Left lung (tissue), 10 donors: ENCODE measurements around the gene ACAT2. TPM values are rescaled to one million over a fixed set of nuclear protein-coding genes. Genes with fewer than 3 reads are reported as not detected.
"Not testable (repeated sequence)": the region's sequence is repeated elsewhere in the genome, so short reads cannot be mapped to it uniquely, and the experiment has no call there.

Experiments used
- ATAC-seq: fragments of 200-7000 bp; cut with Tn5 transposase; one replicate; pipeline ENCODE4 v1.9.1; 2020; ENCODE audit warnings: moderate library complexity
- DNase-seq, 4 donors: peaks; one replicate each; pipeline ENCODE4 v3.0.0-alpha.2; 2013 to 2020
- H3K27ac ChIP-seq, 2 donors: fragments of 200-600 bp; sonication (generic) in 1 of 2; one replicate each; pipeline versions ENCODE4 v1.5.0 to v1.8.0; 2020 to 2021
- H3K27me3 ChIP-seq, 2 donors: fragments of 200-600 bp; sonication (generic) in 1 of 2; one replicate each; pipeline versions ENCODE4 v1.5.0 to v1.8.0; 2020 to 2021
- H3K36me3 ChIP-seq, 2 donors: fragments of 200-600 bp; sonication (generic) in 1 of 2; one replicate each; pipeline versions ENCODE4 v1.5.0 to v1.8.0; 2020 to 2021
- H3K4me1 ChIP-seq, 2 donors: fragments of 200-600 bp; one replicate each; pipeline ENCODE4 v1.8.0; 2021
- H3K4me3 ChIP-seq, 2 donors: fragments of 200-600 bp; sonication (generic) in 1 of 2; one replicate each; pipeline versions ENCODE4 v1.5.0 to v1.8.0; 2020 to 2021; ENCODE audit warnings: mild to moderate bottlenecking in 1 of 2
- H3K9me3 ChIP-seq, 2 donors: fragments of 200-600 bp; sonication (generic) in 1 of 2; one replicate each; pipeline versions ENCODE4 v1.5.0 to v1.8.0; 2020 to 2021
- CTCF ChIP-seq, 2 donors: fragments of 200-600 bp; sonication (generic) in 1 of 2; IDR thresholded peaks; one replicate each; pipeline versions ENCODE4 v1.5.0 to v1.8.0; 2021; ENCODE audit warnings: antibody characterized with exemption in 2 of 2
- intact Hi-C, 2 donors: fragments of 100-400 bp; cut with DNase I; formaldehyde crosslinking; loops; one replicate each; pipeline versions ENCODE4 v1.11.2 to v1.14.2; 2022
- polyA plus RNA-seq, 6 donors: library from polyadenylated mRNA; unstranded; fragments of 120-200 nt; gene quantifications; one replicate each; pipeline ENCODE4 v1.2.1, GENCODE V29; 2013; ENCODE audit not compliant: insufficient read length in 6 of 6
- total RNA-seq, 2 donors: library from RNA; stranded (reverse); fragmentation: NEBNext Ultra II Directional; extraction: Animal tissue kit (Norgen Biotek cat#: 25700); gene quantifications; one replicate each; pipeline ENCODE4 v1.2.1, GENCODE V29; 2021
- donor health status: DM: no; HTN: yes; CAD: no.
- donor health status: DM: no; HTN: no; CAD: no.

The ACAT2 gene
- total and polyA plus RNA-seq, 8 donors, result 25.2 to 116 (median 30.9) TPM

- DNase-seq (peak; percentile 98 to 100 (median 100)), ATAC-seq (peak; percentile 88)
- Histone ChIP-seq H3K27ac (peak within 1 kb of the TSS; percentile 89 to 97), H3K4me3 (peak within 1 kb of the TSS; percentile 100), H3K4me1 (peaks cover 25 to 65% of the 10 kb centered on the region in 2 donors), H3K27me3 (no peaks in the 10 kb centered on the region), H3K9me3 (no peaks in the 10 kb centered on the region), H3K36me3 (peaks cover 0 to 52% of the 10 kb centered on the region in 2 donors)
- intact Hi-C loops, result no loop called here
- TF ChIP-seq CTCF (IDR thresholded peaks at IDR 0.05), result no peak
These were observed 27.7 kb downstream of the ACAT2 start, which contains the start of gene TCP1 for GRCh38 chr6:159789377-159790148. TSS of gene TCP1 (minus strand) at chr6:159789602. CDS start at chr6:159789468, 134 bp downstream.

DNA sequence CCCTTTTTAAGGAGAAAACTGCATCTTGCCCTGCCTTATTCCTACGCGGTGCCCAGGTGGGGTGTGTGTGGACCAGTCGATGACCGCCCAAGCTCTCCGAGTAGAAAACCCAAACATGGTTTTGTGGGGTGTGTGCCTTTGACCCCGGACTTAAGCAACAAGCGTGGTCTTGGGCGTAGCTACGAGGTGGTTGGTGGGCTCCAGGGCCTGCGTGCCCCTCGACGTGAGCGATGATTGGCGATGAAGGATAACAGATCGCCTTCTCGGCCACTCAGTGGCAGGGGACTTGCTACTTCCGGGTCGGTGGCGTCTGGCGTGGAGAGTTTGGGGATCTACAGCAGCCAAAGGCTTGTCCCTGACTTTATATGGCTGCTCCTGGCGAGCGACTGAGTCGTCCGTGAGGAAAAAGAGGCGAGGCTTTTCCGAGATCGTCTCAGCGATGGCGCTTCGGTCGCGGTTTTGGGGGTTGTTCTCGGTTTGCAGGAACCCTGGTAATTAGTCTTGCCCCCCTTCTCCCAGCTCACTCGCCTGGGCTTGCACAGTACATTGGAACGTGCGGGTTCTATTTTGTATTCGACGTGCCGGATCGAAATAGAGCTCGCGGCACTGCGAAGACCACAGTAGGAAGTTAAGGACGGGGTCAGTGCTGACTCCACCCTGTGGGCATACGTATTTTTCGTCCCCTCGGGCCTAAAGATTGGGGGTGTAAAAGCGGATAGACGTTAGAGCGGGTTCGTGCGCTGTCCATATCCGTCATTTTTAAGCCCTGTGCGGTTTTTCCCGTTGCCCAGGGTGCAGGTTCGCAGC, 28.5 kb downstream of the ACAT2 start, which contains the start of gene MRPL18:
MRPL18 (plus strand) TSS at position 319 of the 807 bp plus-strand sequence; CDS start at position 440, 121 bp downstream.
- intact Hi-C loops, result no loop called here
- Histone ChIP-seq H3K9me3 (no peaks in the 10 kb centered on the region), H3K4me1 (peaks cover 25 to 66% of the 10 kb centered on the region in 2 donors), H3K27ac (peak within 1 kb of the TSS; percentile 89 to 97), H3K36me3 (peaks cover 0 to 45% of the 10 kb centered on the region in 2 donors), H3K27me3 (no peaks in the 10 kb centered on the region), H3K4me3 (peak within 1 kb of the TSS; percentile 100)
- TF ChIP-seq CTCF (IDR thresholded peaks at IDR 0.05), result no peak
- DNase-seq (peak; percentile 93 to 98 (median 96)), ATAC-seq (peak; percentile 92)

DNA sequence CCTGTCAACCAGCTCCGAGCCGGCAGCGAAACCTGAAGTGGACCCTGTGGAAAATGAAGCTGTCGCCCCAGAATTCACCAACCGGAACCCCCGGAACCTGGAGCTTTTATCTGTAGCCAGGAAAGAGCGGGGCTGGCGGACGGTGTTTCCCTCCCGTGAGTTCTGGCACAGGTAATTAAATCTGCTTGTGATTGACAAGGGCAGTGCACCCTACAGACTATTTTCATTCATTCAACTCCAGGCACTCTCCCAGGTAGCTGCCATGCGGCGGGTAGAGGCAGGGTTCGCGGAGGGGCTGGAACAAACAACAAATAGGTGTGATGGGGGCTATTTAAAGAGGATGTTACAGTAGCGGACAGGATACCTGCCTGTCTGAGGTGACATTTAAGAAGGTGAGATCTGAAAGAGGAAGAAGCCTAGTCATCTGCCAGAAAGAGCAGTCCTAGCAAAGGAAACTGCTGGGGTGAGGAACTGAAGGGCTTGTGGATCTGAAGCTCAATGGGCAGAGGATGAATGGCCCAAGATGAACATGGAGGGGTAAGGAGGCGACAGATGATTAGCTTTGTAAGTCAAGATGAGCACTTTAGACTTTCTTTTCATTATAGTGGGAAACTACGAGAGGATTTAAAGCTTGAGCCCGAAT, 29.2 kb downstream of the ACAT2 start:
- Histone ChIP-seq H3K27me3 (no peaks in the 10 kb centered on the region), H3K27ac (peak overlapping the region; percentile 89 to 97), H3K4me1 (peaks cover 25 to 59% of the 10 kb centered on the region in 2 donors), H3K9me3 (no peaks in the 10 kb centered on the region), H3K4me3 (peak overlapping the region; percentile 100), H3K36me3 (peaks cover 0 to 45% of the 10 kb centered on the region in 2 donors)
- DNase-seq (no peak), ATAC-seq (no peak)
- intact Hi-C loops, result no loop called here
- no peak for TF ChIP-seq CTCF (IDR thresholded peaks at IDR 0.05)

DNA sequence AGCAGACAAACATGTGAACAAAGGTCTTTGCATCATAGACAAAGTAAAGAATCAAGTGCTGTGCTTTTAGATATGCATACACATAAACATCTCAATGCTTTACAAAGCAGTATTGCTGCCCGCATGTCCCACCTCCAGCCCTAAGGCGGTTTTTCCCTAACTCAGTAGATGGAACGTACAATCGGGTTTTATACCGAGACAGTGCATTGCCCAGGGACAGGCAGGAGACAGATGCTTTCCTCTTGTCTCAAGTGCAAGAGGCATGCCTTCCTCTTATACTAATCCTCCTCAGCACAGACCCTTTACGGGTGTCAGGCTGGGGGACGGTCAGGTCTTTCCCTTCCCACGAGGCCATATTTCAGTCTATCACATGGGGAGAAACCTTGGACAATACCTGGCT, 33.1 kb downstream of the ACAT2 start:
- DNase-seq, H3K9me3 ChIP-seq, ATAC-seq, intact Hi-C loops, H3K27me3 ChIP-seq, H3K4me3 ChIP-seq: not testable (repeated sequence)
- Histone ChIP-seq H3K27ac (peak overlapping the region in 1 of 2 donors; percentile 23), H3K4me1 (peaks cover 14 to 32% of the 10 kb centered on the region in 2 donors), H3K36me3 (peaks cover 0 to 71% of the 10 kb centered on the region in 2 donors)

DNA sequence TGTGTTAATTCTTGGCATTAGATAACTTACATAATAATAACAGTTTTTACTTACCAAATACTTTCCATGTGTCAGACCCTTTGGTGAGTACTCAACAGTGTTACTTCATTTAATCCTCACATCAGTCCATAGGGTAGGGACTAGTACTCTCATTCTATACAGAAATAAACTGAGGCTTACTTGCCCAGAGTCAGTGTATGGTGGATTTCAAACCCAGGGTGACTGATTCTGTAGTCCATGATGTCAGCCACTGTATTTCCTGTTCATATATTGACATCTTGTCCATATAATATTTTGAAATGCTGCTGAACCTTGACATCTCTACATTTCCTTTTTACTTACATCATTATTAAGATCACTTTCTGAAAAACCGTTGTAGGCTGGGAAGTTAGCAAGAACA, 35.7 kb downstream of the ACAT2 start:
- no peaks in the 10 kb centered on the region for H3K9me3 ChIP-seq
- DNase-seq, result no peak
- peaks cover 9 to 21% of the 10 kb centered on the region in 2 donors for H3K4me1 ChIP-seq
- intact Hi-C loops, result no loop called here
- no peak overlapping the region for H3K4me3 ChIP-seq
- no peaks in the 10 kb centered on the region for H3K27me3 ChIP-seq
- peaks cover 0 to 66% of the 10 kb centered on the region in 2 donors for H3K36me3 ChIP-seq
- no peak for TF ChIP-seq CTCF (IDR thresholded peaks at IDR 0.05)
- no peak for ATAC-seq
- no peak overlapping the region for H3K27ac ChIP-seq
